Anterior cingulate cortex (tissue), 58 donors: ENCODE data around the gene OCEL1.

Experiments used
- DNase-seq, 58 donors: peaks; one replicate each; lab custom pipeline; 2025; lab: John Stamatoyannopoulos, UW

Gene OCEL1

GRCh38 chr19:17236811-17237543 lies 11.0 kb downstream of the OCEL1 start:
- peak in 1 of 58 donors; percentile 32 for DNase-seq

- no peak for DNase-seq
Observed at GRCh38 chr19:17237747-17238706, 12.0 kb downstream of the OCEL1 start.

DNA sequence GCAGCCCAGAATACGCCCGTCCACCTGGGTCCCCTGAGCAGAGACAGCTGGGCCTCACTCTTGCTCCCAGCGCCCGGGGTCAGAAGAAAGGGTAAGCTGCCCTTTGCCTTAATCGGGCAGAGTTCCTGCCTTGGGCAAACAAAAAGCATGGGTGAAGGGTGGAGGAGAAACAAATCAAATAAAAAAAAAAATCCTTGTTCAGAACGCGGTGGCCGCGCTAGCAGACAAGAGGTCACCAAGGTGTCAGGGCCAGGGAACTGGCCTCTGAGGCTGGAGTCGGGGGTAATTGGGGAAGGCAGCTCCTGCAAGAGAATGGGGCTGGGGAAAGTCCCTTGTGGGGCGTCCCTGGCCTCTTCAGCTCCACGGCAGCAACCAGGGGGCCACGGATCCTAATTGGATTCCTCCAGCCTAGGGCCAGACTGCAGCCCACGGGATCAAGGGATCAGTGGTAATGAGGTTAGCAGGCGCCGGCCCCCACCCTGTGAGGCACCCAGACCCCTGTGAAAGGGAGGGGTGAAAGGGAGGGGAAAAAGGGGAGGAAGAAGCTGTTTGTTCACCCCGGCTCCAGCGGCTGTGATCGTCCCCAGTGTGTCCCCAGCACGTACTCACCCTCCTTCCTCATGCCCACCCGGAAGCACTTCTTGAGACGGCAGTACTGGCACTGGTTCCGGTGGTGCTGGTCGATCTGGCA lies 14.2 kb downstream of the OCEL1 start:
- DNase-seq: no peak

DNA sequence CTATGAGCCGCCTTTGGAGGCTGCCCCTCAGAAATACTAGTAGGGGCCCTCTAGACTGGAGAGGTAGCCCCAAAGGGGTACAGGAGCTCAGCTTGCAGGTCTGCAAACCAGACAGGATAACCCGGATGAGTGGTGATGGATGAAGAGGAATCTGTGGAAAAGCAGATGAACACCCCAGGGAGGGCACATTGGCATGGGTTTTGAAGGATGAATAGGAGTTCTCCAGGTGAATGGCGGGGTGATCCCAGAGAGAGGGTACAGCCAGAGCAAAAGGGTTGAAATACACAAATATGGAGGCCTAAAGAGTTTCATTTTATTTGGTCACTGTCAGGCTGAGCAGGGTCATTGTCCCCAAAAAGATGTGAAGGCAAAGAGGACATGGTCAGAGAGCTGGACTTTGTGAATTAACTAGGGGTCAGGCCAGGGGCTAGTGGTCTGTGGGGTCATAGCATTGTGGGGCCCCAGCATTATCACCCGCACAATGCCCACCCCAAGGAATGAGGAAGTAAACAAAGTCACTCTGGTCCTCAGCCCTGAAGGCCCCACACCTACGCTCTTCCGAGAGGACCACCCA lies 14.9 kb downstream of the OCEL1 start:
- no peak for DNase-seq

DNA sequence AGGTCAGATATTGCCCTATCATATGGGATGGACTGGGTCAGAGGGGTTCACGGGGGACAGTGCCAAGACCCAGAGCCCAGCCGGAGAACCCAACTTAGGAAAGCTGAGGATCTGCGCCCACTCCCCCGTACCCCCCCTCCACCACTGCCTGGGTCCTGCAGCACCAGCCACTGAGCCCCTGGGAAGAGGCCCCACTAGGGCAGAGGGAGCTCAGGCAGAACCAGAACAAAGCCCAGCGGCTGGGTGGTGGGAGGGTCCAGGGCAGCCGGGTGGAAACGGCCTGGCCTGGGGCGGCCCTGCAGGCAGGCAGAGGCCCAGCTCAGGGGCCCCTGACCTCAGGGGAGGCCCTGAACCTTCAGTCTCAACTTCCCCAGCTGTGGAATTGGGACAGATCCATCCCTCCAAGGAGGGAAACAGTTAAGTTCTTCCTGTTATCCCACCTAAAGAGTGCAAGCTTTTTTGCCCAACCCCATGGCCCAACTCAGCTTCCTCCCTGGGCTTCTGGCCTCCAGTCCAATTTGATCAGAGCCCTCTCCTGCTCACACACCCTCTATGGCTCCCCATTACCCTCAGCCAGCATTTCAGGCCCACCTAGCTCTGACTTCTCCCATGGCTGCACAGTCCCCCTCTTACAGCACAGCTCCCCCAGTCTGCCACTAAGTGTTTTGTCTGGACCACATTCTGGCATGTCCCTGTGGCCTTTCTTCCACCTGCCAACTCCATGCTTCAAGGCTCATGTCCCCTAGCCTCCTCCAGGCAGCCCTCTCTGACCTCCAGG lies 16.6 kb downstream of the OCEL1 start:
- DNase-seq: no peak

GRCh38 chr19:17243211-17243829 lies 17.3 kb downstream of the OCEL1 start:
- peak in 1 of 58 donors; percentile 11 for DNase-seq

- DNase-seq: peak in 3 of 58 donors; percentile 8 to 18 (median 11)
Observed at GRCh38 chr19:17243830-17244617, 18.0 kb downstream of the OCEL1 start.

GRCh38 chr19:17244618-17245534 lies 18.9 kb downstream of the OCEL1 start:
- peak in 3 of 58 donors; percentile 4 to 28 (median 22) for DNase-seq

- peak in 1 of 58 donors; percentile 60 for DNase-seq
Observed at GRCh38 chr19:17245535-17245984, 19.5 kb downstream of the OCEL1 start, which contains the start of gene NR2F6. NR2F6 (minus strand) TSS chr19:17245919; CDS start chr19:17245220, 699 bp downstream.

DNA sequence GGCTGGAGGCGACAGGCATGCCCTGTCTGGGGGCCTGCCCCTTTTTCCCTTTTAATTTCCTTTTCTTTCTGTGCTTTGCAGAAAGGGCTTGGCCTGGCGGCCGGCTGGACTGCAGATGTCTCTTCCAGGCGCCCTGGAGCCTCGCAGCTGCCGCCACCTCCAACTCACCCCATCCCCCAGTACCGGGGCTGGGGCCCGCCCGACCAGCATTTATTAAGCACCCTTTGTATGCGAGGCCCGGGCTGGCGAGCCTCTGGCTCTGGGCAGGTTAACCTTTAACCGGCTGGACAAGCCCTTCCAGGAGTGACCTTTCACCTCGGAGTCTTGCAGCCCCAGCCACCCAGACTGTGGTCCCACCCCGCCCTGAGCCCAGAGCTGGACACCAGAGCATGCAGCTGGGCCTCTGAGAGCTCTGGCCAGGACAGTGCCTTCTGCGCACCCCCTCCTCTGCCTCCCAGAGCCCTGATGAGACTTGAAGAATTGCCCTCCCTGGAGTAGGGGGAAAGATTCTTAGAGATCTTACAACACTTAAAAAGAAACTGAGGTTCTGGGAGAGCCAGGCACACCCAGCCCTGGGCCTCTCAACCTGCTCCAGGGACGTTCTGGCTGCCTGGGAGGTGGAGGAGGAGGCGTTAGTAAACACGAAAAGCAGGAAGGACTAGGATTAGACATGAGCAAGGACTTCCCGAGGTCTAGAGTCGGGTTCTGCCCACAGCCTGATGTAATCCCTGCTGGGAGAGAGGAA lies 20.8 kb downstream of the OCEL1 start:
- peak in 10 of 58 donors; percentile 15 to 49 (median 35) for DNase-seq

- no peak for DNase-seq
Observed at GRCh38 chr19:17248011-17248776, 22.2 kb downstream of the OCEL1 start.

- DNase-seq: no peak
Observed at GRCh38 chr19:17249887-17250548, 24.0 kb downstream of the OCEL1 start.

- DNase-seq: no peak
Observed at GRCh38 chr19:17254636-17255035, 28.6 kb downstream of the OCEL1 start.

GRCh38 chr19:17255150-17255621 lies 29.2 kb downstream of the OCEL1 start:
- no peak for DNase-seq

DNA sequence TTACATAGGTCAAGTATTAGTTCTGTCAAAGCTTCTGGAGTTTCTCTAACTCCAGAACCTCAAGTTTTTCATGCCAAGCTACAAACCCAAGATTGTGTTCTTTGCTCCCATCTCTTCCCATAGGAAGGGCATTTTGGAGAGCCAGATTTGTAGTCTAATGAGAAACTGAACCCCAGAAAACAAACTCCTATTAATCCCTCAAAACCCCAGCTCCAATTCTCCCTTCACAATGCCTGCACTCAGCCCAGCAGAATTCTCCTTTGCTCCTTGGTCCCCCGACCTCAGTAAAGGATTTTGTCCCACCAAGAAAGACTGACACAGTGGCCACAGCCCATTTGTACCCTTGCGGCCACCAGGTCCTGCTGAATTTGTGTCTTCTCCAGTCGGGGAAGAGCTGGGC lies 30.1 kb downstream of the OCEL1 start:
- no peak for DNase-seq
